ENCODE data around the gene TFB2M.

Gene TFB2M

GRCh38 chr1:246559310-246559709 lies 6.8 kb downstream of the TFB2M start:
- no peak for DNase-seq (ENCODE audit: insufficient read length, low spot score)
- no peak for FAIRE-seq

- DNase-seq (ENCODE audit: insufficient read length, low spot score) (no peak), FAIRE-seq (no peak)
These were observed 8.0 kb downstream of the TFB2M start for GRCh38 chr1:246558041-246558440.

- DNase-seq (ENCODE audit: insufficient read length, low spot score) (no peak), FAIRE-seq (no peak)
These were observed 11.9 kb downstream of the TFB2M start for GRCh38 chr1:246554201-246554600.

GRCh38 chr1:246552110-246552509 lies 14.0 kb downstream of the TFB2M start:
- FAIRE-seq (no peak), DNase-seq (ENCODE audit: insufficient read length, low spot score) (no peak)

GRCh38 chr1:246550402-246550801 lies 15.7 kb downstream of the TFB2M start:
- DNase-seq (ENCODE audit: insufficient read length, low spot score), result no peak
- FAIRE-seq, result no peak

- FAIRE-seq, result no peak
- DNase-seq (ENCODE audit: insufficient read length, low spot score), result no peak
These were observed 16.4 kb downstream of the TFB2M start for GRCh38 chr1:246549665-246550064.

GRCh38 chr1:246544001-246544400 lies 22.1 kb downstream of the TFB2M start:
- DNase-seq (ENCODE audit: insufficient read length, low spot score) (no peak), FAIRE-seq (no peak)

- FAIRE-seq (no peak), DNase-seq (ENCODE audit: insufficient read length, low spot score) (no peak)
These were observed 25.1 kb downstream of the TFB2M start for GRCh38 chr1:246540738-246541491.

- FAIRE-seq (no peak), DNase-seq (ENCODE audit: insufficient read length, low spot score) (no peak)
These were observed 28.2 kb downstream of the TFB2M start for GRCh38 chr1:246537887-246538286.

GRCh38 chr1:246537441-246537840 lies 28.6 kb downstream of the TFB2M start:
- DNase-seq (ENCODE audit: insufficient read length, low spot score), result no peak

GRCh38 chr1:246534114-246534513 lies 31.9 kb downstream of the TFB2M start:
- FAIRE-seq, result no peak
- no peak for DNase-seq (ENCODE audit: insufficient read length, low spot score)

More at GRCh38 chr1:246537441-246537840, 28.6 kb downstream of the TFB2M start:
- FAIRE-seq, result no peak

GRCh38 chr1:246533371-246533905 lies 32.6 kb downstream of the TFB2M start:
- FAIRE-seq, result no peak
- no peak for DNase-seq (ENCODE audit: insufficient read length, low spot score)

GRCh38 chr1:246532519-246532918 lies 33.5 kb downstream of the TFB2M start:
- DNase-seq (ENCODE audit: insufficient read length, low spot score) (no peak), FAIRE-seq (no peak)

GRCh38 chr1:246530482-246530881 lies 35.6 kb downstream of the TFB2M start:
- DNase-seq (ENCODE audit: insufficient read length, low spot score) (no peak), FAIRE-seq (no peak)

GRCh38 chr1:246528933-246529731 lies 36.9 kb downstream of the TFB2M start:
- FAIRE-seq, result no peak

GRCh38 chr1:246527402-246528088 lies 38.5 kb downstream of the TFB2M start:
- DNase-seq (ENCODE audit: insufficient read length, low spot score), result peak; percentile 14
- no peak for FAIRE-seq

More at GRCh38 chr1:246528933-246529731, 36.9 kb downstream of the TFB2M start:
- no peak for DNase-seq (ENCODE audit: insufficient read length, low spot score)

GRCh38 chr1:246526915-246527314 lies 39.1 kb downstream of the TFB2M start:
- FAIRE-seq (no peak), DNase-seq (ENCODE audit: insufficient read length, low spot score) (no peak)

GRCh38 chr1:246526380-246526779 lies 39.7 kb downstream of the TFB2M start:
- FAIRE-seq (no peak), DNase-seq (ENCODE audit: insufficient read length, low spot score) (no peak)

- no peak for FAIRE-seq
- DNase-seq (ENCODE audit: insufficient read length, low spot score), result no peak
These were observed 46.5 kb downstream of the TFB2M start for GRCh38 chr1:246519514-246519913.

GRCh38 chr1:246518456-246519205 lies 47.4 kb downstream of the TFB2M start:
- FAIRE-seq (no peak), DNase-seq (ENCODE audit: insufficient read length, low spot score) (no peak)
